IPS DF 6.9 (cell line): ENCODE results near the gene MLPH.

ENCODE experiments used
- DNase-seq: peaks from one replicate; pipeline ENCODE4 v3.0.0-alpha.2; 2013; ENCODE audit warnings: low read depth, low spot score
- H3K27ac ChIP-seq: one replicate; pipeline ENCODE4 v1.5.1; 2013; ENCODE audit warnings: low read length, control low read depth
- H3K27me3 ChIP-seq: 2 replicates; pipeline ENCODE4 v1.6.1; 2013; ENCODE audit warnings: mild to moderate bottlenecking, low read length; ENCODE audit not compliant: control insufficient read depth, insufficient read depth
- H3K36me3 ChIP-seq: 2 replicates; pipeline ENCODE4 v1.6.1; 2013; ENCODE audit warnings: low read length; ENCODE audit not compliant: control insufficient read depth, insufficient read depth
- H3K4me1 ChIP-seq: 2 replicates; pipeline ENCODE4 v1.6.1; 2013; ENCODE audit warnings: low read length; ENCODE audit not compliant: control insufficient read depth, insufficient read depth
- H3K4me3 ChIP-seq: 2 replicates; pipeline ENCODE4 v1.5.1; 2013; ENCODE audit warnings: mild to moderate bottlenecking, low read length
- H3K9me3 ChIP-seq: 2 replicates; pipeline ENCODE4 v1.6.1; 2013; ENCODE audit warnings: low read length, inconsistent platforms; ENCODE audit not compliant: control insufficient read depth, insufficient read depth
- WGBS: extraction: QIAGEN DNeasy Blood & Tissue Kit; methylation state at CpG from one replicate; pipeline ENCODE4 v1.1.7; 2013; ENCODE audit warnings: mixed read lengths, missing lambda C conversion rate; ENCODE audit not compliant: insufficient read length, insufficient coverage; 5-methylcytosine and 5-hydroxymethylcytosine counted together

The MLPH gene

DNA sequence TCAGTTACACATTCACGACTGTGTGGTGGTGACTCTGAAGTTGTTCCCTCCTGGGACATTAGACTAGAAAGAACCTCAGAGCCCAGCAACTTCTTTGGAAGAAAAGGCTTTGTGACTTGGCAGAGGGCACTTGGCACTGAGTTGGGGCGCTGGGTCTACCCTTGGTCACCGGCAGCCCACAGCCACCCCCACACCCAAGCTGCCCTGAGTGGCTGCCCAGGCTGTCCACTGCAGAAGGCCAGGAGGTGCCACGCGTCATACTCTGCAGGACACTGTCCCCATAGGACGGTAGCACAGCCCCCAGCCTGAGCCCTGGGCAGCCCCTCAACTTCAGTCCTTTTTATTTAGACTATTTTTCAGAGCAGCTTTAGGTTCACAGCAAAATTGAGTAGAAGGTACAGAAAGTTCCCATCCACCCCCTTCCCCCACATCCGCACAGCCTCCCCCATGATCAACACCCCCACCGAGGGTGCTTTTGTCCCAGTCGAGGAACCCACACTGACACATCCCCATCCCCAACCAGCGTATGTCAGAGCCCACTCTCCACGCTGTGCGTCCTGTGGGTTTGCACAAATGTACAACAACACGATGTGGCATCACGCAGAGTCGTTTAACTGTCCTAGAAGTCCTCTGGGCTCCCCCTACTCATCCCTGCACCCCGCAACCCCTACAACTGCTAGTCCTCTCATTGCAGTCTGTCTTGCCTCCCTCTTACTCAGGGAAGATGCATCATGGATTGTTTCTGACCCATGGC, 80.4 kb downstream of the MLPH start:
- WGBS, result no CpG with 5 or more reads among the region's 16 CpGs
- no peak for DNase-seq
- Histone ChIP-seq H3K36me3 (no peaks in the 10 kb centered on the region), H3K4me3 (no peak overlapping the region), H3K27me3 (no peaks in the 10 kb centered on the region), H3K9me3 (no peaks in the 10 kb centered on the region), H3K27ac (no peak overlapping the region), H3K4me1 (peaks cover 2% of the 10 kb centered on the region; the same call in 1 of the 2 replicates)

DNA sequence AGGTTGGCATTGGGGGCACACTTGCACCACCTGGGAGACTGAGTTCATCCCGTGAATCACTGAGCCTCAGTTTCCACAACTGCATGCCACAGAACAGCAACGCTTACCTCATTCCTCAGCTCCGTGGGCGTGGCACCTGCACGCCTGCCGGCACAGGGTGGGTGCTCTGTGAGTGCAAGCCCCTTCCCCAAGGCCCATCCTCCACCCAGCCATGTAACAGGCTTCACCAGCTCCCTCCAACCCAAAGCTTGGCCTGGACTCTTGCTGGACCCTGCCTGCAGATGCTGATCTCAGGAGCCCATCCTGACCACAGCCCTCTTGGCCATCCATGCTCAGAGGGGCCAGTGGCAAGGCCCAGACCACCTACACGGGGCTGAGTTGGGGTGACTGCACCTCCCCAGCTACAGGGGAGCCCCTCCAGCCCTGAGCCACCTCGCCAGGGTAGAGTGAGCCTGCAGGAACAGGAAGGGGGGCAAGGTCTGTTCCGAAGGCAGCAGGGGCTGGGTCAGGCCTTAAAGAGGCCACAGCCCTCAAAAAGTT, 81.1 kb downstream of the MLPH start:
- WGBS, result no CpG with 5 or more reads among the region's 9 CpGs
- H3K9me3 ChIP-seq, result no peaks in the 10 kb centered on the region
- H3K4me1 ChIP-seq, result peaks cover 5% of the 10 kb centered on the region; the same call in 1 of the 2 replicates
- no peaks in the 10 kb centered on the region for H3K36me3 ChIP-seq
- no peak for DNase-seq
- no peaks in the 10 kb centered on the region for H3K27me3 ChIP-seq
- H3K4me3 ChIP-seq, result no peak overlapping the region
- no peak overlapping the region for H3K27ac ChIP-seq

DNA sequence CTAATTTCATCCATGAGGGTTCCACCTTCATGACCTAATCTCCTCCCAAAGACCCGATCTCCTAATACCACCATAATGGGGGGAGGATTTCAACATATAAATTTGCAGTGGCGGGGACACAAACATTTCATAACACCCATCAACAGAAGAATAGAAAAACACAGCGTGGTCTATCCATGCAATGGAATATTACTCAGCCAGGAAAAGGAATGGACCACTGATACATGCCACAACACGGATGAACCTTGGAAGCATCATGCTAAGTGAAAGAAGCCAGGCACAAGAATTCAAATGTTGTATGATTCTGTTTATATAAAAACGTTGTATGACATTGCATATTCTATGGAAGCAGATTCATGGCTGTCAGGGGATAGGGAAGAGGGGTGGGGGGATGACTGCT, 82.0 kb downstream of the MLPH start:
- Histone ChIP-seq H3K27me3 (no peaks in the 10 kb centered on the region), H3K4me3 (no peak overlapping the region), H3K36me3 (no peaks in the 10 kb centered on the region), H3K4me1 (peaks cover 5% of the 10 kb centered on the region; the same call in 1 of the 2 replicates), H3K27ac (no peak overlapping the region), H3K9me3 (no peaks in the 10 kb centered on the region)
- no peak for DNase-seq
- WGBS, result no CpG with 5 or more reads among the region's 5 CpGs

DNA sequence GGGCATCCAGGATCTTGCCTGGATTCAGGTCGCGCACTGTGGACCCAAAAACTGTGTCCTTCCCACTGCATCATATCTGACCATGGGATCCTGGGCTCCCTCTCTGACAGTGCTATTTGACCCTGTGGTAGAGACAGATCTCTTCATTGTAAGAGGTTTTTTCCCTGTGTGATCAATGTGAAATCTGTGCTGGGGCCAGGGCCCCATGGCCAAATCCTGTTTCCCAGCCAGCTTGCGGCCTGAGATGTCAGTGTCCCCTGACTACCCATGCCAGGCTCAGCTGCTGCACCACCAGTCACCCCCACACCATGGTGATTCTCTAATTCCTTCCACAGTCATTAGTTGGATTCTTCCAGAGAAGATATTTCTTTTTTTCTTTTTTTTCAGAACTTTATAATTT, 82.8 kb downstream of the MLPH start:
- Histone ChIP-seq H3K9me3 (no peaks in the 10 kb centered on the region), H3K27me3 (no peaks in the 10 kb centered on the region), H3K27ac (no peak overlapping the region), H3K36me3 (no peaks in the 10 kb centered on the region), H3K4me1 (peaks cover 5% of the 10 kb centered on the region; the same call in 1 of the 2 replicates), H3K4me3 (no peak overlapping the region)
- WGBS, result no CpG with 5 or more reads among the region's 3 CpGs
- no peak for DNase-seq

DNA sequence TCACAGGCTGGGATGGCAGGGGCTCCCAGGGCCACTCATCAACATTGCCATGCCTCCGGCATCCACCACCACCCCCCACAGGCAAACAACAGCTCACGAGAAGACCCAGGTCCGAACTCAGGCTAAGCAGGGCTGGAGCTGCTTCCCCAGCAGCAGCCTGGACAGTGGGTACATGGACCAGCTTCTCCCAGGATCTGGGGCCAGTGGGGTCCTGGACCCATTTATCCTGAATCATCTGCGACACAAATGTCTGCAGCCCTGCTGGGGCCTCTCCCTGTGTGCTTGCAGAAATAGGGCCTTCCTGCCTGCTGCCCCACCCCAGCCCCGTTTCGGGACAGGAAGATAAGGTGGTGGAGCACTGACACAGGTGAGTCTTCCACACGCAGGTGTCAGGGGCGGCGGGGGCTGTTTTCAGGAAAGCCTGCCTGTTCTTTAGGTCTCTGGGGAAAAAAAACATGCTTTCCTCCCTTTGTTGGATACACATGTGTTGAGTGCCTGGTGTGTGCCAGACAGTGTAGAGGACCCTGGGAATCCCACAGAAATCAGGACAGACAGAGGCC, 83.8 kb downstream of the MLPH start:
- Histone ChIP-seq H3K4me1 (peaks cover 5% of the 10 kb centered on the region; the same call in 1 of the 2 replicates), H3K27me3 (no peaks in the 10 kb centered on the region), H3K9me3 (no peaks in the 10 kb centered on the region), H3K27ac (no peak overlapping the region), H3K4me3 (no peak overlapping the region), H3K36me3 (no peaks in the 10 kb centered on the region; the same call in 1 of the 2 replicates)
- no peak for DNase-seq
- no CpG with 5 or more reads among the region's 9 CpGs for WGBS

DNA sequence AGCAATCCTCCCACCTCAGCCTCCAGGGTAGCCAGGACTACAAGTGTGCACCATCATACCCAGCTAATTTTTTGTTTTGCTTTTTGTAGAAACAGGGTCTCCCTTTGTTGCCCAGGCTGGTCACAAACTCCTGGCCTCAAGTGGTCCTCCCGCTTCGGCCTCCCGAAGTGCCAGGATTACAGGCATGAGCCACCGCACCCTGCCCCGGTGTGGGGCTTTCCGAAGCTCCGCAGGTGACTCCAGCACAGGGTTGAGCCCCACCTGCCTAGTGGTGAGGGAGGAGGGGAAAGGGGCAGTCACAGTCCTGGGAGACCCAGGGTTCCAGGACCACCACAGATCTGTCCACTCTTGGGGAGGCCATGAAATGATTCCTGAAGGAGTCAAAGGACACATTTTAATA, 84.5 kb downstream of the MLPH start:
- no peak overlapping the region for H3K27ac ChIP-seq
- no peak overlapping the region for H3K4me3 ChIP-seq
- peaks cover 5% of the 10 kb centered on the region; the same call in 1 of the 2 replicates for H3K4me1 ChIP-seq
- no peaks in the 10 kb centered on the region for H3K9me3 ChIP-seq
- WGBS, result no CpG with 5 or more reads among the region's 7 CpGs
- no peaks in the 10 kb centered on the region; the same call in none of the 2 replicates for H3K36me3 ChIP-seq
- no peaks in the 10 kb centered on the region for H3K27me3 ChIP-seq
- DNase-seq, result no peak

DNA sequence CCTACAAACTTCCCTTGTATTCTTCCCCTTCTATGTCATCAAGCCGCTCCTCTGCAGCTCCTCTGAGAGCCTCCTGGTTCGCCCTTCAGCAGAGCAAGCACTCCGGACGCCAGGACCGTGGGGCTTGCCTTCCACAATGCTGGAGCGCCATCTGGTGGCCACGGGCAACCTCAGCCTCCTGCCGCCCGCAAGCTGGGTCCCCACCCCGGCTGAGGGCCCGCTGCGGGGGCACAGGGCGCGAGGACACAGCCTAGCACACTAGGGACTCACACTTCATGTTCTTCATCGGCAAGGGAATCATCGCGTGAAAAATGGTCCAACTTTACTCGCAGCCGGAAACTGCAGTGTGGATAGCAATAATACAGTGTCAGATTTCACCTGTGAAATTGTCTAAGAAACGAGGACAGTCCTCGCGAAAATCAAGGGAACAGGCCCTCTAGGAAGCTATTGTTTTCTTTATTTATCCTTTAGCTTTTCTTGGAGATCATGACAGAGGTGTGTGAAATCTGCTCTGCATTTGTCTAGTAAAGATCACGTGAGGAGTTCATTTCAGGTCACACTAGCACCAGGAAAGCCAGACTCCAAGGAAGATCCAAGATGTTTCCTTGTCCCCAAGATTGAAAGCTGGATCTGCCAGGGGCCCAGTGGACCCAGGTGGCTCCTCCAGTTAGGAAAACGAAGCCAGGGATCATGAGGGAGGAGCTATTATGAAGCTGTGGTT, 85.1 kb downstream of the MLPH start:
- peak; percentile 77 for DNase-seq
- H3K27me3 ChIP-seq, result no peaks in the 10 kb centered on the region
- H3K9me3 ChIP-seq, result no peaks in the 10 kb centered on the region
- WGBS, result no CpG with 5 or more reads among the region's 24 CpGs
- H3K36me3 ChIP-seq, result peaks cover 4% of the 10 kb centered on the region
- peaks cover 5% of the 10 kb centered on the region; the same call in 1 of the 2 replicates for H3K4me1 ChIP-seq
- H3K4me3 ChIP-seq, result no peak overlapping the region
- H3K27ac ChIP-seq, result no peak overlapping the region

DNA sequence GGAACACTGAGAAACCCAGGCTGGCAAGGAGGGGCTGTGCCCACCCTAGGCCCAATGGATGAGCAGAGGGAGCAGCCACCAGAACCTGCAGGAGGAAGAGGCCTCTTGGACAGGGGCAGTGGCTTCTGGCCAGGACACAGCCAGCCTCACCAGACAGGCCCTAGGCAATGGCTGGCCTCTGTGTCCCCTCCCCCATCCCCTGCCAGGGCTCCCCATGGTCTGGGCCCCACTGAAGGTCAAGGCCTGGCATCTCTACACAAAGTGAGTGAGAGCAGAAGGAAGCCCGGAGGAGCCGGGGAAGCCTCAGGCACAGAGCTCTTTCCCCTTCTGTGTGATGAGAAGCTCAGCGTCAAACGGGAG, 85.7 kb downstream of the MLPH start:
- Histone ChIP-seq H3K27ac (no peak overlapping the region), H3K27me3 (no peaks in the 10 kb centered on the region), H3K4me1 (peaks cover 5% of the 10 kb centered on the region; the same call in 1 of the 2 replicates), H3K9me3 (no peaks in the 10 kb centered on the region), H3K36me3 (peaks cover 8% of the 10 kb centered on the region), H3K4me3 (no peak overlapping the region)
- no peak for DNase-seq
- no CpG with 5 or more reads among the region's 4 CpGs for WGBS

DNA sequence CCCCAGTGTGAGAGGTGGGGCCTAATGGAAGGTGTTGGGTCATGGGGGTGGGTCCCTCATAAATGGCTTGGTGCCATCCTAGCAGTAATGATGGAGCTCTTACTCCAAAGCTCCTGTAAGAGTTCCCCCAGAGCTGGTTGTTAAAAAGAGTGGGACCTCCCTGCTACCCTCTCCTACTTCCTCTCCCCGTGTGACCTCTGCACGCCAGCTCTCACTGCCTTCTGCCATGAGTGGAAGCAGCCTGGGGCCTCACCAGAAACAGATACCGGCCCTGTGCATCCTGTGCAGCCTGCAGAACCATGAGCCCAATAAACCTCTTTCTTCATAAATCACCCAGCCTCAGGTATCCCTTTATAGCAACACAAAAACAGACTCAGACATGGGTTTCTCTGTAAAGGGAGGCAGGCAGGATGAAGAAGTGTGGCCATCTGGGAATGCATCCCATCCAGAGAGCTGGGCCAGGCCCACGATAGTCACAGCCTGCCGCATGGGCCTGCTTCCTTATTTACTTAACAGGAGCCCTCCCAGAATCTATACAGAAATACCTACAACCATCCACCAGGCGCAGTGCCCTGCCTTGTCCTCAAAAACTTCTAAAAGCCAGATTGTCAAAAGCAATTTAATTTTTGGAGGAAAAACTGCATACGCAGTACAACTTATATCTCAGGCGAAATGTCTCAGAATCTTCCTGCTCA, 86.8 kb downstream of the MLPH start:
- WGBS, result no CpG with 5 or more reads among the region's 8 CpGs
- H3K27me3 ChIP-seq, result no peaks in the 10 kb centered on the region
- H3K27ac ChIP-seq, result no peak overlapping the region
- no peak for DNase-seq
- H3K36me3 ChIP-seq, result peaks cover 12% of the 10 kb centered on the region
- H3K4me3 ChIP-seq, result no peak overlapping the region
- peaks cover 5% of the 10 kb centered on the region; the same call in 1 of the 2 replicates for H3K4me1 ChIP-seq
- H3K9me3 ChIP-seq, result no peaks in the 10 kb centered on the region

DNA sequence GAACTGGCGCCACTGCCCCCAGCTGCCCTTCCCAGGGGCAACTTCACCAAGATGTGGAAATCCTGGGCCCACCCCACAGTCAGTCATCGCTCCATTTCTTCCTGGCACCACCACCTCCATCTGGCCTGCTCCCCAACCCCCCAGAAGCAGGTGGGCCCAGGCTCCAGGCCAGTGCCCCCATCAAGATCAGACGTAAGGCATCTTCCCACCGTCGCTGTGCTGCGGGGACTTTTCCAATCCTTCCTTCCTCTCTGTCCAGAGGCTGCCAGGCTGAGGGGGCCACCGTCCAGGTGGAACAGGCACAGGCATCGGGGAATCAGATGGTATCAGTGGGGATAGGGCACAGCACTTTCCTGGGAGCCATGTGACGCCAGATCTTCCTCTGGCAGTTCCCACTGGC, 87.4 kb downstream of the MLPH start:
- no peak overlapping the region for H3K4me3 ChIP-seq
- no peak for DNase-seq
- H3K36me3 ChIP-seq, result peaks cover 12% of the 10 kb centered on the region
- no peaks in the 10 kb centered on the region for H3K27me3 ChIP-seq
- no peaks in the 10 kb centered on the region for H3K9me3 ChIP-seq
- WGBS, result no CpG with 5 or more reads among the region's 9 CpGs
- H3K27ac ChIP-seq, result no peak overlapping the region
- peaks cover 5% of the 10 kb centered on the region; the same call in 1 of the 2 replicates for H3K4me1 ChIP-seq
